Endometrial microvascular endothelial cells (primary cell): ENCODE measurements around the gene GALNT1. TPM values are rescaled to one million over a fixed set of nuclear protein-coding genes. Genes with fewer than 3 reads are reported as not detected.

Experiments used
- in situ Hi-C: cut with HindIII; loops from 2 replicates; pipeline ENCODE4 v1.10.0; 2017; ENCODE audit warnings: low sequenced_read_pairs, low pct_unique_long_range_greater_than_20kb; ENCODE audit errors: inconsistent ontology term
- total RNA-seq: library from RNA; depleted of rRNA; stranded (reverse); fragments of >200 nt; gene quantifications from one replicate; pipeline ENCODE4 v1.2.3, GENCODE V29; 2015; ENCODE audit errors: inconsistent ontology term

The GALNT1 gene
- total RNA-seq, 1 donor from 2014 or later, result 215 TPM

- in situ Hi-C loops, result no loop called here
Measured at GRCh38 chr18:35610724-35611123, 29.2 kb downstream of the GALNT1 start.

DNA sequence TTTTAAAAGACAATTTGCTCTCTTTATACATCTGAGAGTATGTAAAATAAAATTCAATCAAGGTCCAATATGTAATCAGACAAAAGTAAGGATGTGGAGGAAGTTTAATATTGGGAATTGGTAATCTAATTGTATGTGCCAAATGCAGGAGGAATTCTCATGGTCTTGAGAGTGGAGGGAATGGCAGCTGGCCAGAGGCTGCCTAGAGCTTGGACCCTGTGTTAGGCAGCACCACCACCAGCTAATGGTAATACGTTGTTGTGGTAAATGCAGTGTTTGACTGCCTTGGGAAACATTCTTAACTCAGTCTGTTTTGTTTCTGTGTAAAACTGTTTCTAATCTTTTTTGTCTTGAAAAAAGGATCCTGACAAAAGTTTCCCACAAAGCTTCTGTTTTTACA, 30.0 kb downstream of the GALNT1 start:
- in situ Hi-C loops, result no loop called here

GRCh38 chr18:35616074-35616473, 34.5 kb downstream of the GALNT1 start:
- in situ Hi-C loops, result no loop called here

DNA sequence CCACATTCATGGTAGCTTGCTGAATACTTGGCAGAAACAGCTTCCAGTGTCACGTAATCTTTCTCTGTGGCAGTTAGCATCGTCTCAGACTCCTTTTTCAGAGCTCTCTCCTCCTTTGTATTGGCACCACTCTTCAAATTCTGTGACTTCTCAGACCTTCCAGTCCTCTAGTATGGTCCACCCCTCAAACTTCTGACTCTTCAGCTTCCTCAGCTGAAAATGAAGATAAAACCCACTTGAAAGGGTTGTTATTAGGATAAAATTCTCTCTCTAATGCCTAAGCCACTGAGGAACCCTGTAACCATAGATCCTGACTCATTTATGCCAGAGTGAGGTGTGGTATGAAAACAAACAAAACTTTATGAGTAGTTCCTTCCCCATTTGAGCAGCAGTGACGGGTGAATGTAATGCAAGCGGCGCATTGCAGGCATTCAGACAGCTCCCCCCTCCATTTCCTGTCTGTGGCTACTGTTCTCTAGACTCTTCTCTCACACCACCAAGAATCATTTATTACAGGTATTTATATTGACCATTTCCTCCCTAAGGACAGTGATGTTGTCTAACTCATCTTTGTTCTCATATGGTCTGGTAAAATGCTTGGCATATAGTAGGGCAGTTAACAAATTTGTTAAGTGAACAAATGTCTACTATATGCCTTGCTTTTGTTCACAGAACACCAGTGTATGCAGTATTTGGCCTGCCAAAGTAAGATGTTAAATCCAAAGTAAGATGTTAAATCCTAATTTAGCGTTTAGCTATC, 35.3 kb downstream of the GALNT1 start:
- in situ Hi-C loops, result no loop called here

DNA sequence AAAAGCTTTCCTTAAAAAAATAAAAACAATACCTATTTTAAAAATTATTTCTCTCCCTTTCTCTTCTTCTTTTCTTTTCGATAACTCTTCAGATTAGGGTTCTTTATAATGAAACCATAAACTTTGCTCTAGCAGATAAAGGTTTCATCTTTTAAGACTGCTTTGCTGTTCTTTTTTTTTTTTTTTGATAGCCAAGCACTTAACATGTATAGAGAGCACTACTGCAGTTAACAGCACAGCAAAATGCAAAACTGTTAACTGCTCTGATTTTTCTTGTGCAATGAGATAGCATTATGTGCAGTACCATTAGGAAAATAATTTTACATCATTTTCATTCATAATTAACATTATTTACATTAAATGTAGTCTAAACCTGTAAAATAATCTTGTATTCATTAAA, 36.3 kb downstream of the GALNT1 start:
- in situ Hi-C loops, result no loop called here

GRCh38 chr18:35618289-35618688, 36.7 kb downstream of the GALNT1 start:
- in situ Hi-C loops, result no loop called here

- in situ Hi-C loops, result no loop called here
Measured at GRCh38 chr18:35618696-35619095, 37.2 kb downstream of the GALNT1 start.

DNA sequence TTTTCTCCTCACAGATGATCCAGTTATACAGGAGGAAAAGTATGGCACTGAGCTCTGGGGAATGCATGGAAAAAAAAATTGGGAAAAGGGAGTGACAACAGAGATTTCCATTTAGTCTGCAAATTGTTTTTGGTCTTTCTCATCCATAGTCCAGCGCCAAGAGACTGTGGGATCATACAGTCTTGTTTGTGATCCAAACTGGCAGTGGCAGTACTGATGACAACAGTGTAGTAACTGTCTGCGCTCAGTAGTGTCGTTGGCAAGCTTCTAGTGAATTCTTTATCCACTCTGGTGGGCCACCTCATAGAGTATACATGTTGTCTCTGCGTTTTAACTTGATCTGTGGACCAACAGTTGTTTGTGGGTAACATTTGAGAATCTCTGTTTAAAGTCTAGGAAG, 37.9 kb downstream of the GALNT1 start:
- in situ Hi-C loops, result no loop called here

GRCh38 chr18:35619941-35620340, 38.4 kb downstream of the GALNT1 start:
- in situ Hi-C loops, result no loop called here

GRCh38 chr18:35620765-35621164, 39.2 kb downstream of the GALNT1 start:
- in situ Hi-C loops, result no loop called here

- in situ Hi-C loops, result no loop called here
Measured at GRCh38 chr18:35623255-35623654, 41.7 kb downstream of the GALNT1 start.

- in situ Hi-C loops, result no loop called here
Measured at GRCh38 chr18:35624146-35624545, 42.6 kb downstream of the GALNT1 start.

DNA sequence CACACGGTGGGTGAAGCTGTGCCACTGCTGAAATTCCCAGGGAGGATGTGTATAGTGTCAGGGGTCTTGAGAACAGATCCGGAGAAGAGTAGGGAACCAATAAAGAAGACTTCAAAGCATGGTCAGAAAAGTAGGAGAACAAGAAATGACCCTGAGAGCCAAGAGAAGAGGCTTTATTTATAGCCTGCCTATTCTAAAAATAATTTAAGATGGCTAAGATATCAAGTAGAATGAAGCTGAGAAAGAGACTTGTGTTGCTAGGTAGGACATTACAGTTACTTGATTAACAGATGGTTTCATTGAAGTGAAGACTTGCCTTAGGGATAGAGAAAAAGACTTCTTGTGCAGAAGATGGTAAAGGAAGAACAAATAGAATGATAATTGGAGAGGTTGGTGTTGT, 43.7 kb downstream of the GALNT1 start:
- in situ Hi-C loops, result no loop called here

DNA sequence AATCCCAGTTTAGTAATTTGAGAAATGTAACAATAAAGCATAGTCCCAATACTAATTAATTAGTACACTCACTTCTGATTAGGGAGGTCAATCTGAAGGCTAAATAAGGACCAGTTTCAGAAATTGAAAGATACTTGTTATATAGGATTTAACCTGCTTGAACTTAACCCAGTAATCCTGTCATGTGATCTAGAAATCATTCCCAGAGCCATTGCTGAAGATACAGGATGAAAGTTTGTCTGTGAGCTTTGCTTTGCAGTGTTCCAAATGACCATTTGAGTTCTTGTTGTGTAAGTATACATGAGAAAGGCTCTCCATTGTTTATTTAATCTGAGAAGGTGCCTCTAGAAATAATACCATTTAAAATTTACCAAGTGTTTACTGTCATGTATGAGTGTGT, 52.2 kb downstream of the GALNT1 start:
- in situ Hi-C loops, result no loop called here

DNA sequence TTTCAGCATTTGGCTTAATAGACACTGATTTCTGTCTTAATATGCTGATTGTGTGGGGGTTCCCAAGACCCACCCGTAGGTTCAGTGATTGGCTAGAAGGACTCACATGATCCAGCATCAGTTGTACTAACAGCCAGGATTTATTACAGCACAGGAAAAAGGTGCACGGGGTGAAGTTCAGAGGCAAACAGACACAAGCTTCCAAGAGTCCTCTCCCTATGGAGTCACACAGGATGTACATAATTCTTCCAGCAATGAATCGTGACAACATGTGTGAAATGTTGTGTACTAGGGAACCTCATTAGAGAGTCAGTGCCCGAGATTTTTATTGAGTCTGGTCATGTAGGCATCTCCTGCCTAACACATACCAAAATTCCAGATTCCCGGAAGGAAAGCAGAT, 52.8 kb downstream of the GALNT1 start:
- in situ Hi-C loops, result no loop called here

DNA sequence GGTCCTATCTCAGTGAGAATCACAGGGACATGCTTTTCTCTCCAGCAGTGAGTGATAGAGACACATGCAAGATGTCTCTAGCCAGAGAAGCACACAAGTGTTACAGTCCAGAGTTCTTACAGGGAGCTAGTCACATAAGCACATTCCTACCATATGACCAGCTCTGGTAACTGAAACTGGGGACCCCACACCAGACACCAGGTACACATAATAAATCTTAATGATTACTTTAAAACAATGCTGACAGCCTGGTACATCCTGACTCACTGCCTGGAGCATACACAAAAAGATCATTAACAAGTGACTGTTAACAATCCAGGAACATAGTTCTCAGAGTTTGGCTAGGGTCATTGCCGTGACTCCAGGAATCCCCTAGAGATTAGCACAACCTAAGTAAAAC, 53.6 kb downstream of the GALNT1 start:
- in situ Hi-C loops, result no loop called here

DNA sequence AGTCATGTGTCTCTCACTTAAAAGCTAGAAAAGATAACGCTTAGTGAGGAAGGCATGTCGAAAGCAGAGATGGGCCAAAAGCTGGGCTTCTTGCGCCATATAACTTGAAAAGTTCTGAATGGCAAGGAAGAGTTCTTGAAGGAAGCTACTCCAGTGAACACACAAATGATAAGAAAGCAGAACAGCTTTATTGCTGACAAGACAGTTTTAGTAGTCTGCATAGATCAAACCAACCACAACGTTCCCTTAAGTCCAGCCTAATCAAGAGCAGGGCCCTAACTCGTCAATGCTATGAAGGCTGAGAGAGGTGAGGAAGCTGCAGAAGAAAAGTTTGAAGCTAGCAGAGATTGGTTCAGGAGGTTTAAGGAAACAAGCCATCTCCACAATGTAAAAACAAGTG, 55.7 kb downstream of the GALNT1 start:
- in situ Hi-C loops, result no loop called here

- in situ Hi-C loops, result no loop called here
Measured at GRCh38 chr18:35639296-35639695, 57.8 kb downstream of the GALNT1 start.

DNA sequence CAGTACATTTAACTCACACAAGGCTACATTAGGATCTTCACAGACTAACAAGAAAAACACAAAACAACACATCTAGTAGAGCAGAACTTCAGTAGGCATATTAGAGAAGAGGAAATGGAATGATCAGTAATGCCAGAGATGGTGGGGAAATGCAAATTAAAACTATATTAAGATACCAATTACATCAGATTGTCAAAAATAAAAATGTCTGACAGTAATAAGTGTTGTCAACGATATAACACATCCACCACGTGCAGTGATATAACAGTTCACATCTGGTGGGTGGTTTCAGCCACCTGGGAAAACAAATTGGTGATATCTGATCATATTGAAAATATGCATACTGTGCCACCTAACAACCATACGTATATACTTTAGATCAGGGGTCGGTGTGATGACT, 59.9 kb downstream of the GALNT1 start:
- in situ Hi-C loops, result no loop called here

DNA sequence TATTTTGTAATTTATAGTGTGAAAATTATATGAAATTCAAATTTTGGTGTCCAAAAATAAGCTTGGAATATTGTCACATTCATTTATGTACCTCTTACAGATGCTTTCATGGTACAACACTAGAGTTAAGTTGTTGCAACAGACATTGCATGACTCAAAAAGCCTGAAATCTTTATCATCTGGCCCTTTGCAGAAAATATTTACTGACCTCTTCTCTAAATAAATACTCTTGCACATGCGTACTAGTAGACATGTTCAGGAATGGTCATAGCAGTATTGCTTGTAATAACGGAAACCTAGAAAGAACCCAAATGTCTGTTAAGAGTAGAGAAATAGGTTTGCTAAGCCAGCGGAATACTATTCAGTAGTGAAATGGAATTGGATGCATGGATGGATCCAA, 60.4 kb downstream of the GALNT1 start:
- in situ Hi-C loops, result no loop called here

GRCh38 chr18:35642802-35643201, 61.3 kb downstream of the GALNT1 start:
- in situ Hi-C loops, result no loop called here
